ENCODE results near the gene TGFBI. TPM values are rescaled to one million over a fixed set of nuclear protein-coding genes. Genes with fewer than 3 reads are reported as not detected.

The TGFBI gene
- total RNA-seq, 4 donors from 2014 or later, result 38.4 to 48.0 (median 40.0) TPM

DNA sequence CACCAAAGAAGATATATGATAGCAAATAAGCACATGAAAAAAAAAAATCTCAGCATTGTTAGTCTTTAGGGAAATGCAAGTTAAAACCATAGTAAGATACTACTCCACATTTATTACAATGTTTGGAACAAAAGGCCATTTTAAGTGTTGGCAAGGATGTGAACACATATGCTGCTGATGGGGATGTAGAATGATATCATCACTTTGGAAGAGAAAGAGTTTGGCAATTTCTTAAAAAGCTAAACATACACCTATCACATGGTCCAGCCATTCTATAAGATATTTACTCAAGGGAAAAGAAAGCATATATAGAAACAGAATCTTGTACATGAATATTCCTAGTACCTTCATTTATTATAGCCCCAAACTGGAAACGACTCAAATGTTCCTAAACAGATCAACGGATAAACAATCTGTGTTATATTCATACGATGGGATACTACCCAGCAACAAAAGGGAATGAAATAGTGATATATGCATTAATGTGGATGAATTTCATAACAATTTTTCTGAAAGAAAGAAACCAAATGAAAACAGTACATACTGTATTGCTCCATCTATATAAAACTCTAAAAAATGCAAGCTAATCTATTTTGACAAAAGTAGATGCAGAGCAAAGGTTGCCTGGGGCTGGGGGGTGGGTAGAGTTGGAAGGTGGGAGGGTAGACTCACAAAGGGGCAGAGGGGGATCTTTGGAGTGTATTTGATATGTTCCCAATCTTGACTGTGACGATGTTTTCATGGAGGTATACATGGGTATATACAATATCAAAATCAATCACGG is 58.2 kb downstream of the TGFBI start:
- no peak overlapping the region for H3K4me3 ChIP-seq
- peak overlapping the region in 3 of 4 donors; percentile 62 to 82 (median 74) for H3K27ac ChIP-seq
- ATAC-seq (no peak), DNase-seq (no peak)
- H3K27me3 ChIP-seq, result no peaks in the 10 kb centered on the region
- intact Hi-C loops (cut with DNase I; ENCODE audit: low total_unique reads), result no loop called here
- H3K9me3 ChIP-seq, result no peaks in the 10 kb centered on the region
- H3K4me1 ChIP-seq, result peaks cover 11 to 14% of the 10 kb centered on the region in 2 donors
- no peaks in the 10 kb centered on the region for H3K36me3 ChIP-seq
- no peak for TF ChIP-seq POLR2A (IDR thresholded peaks at IDR 0.05)
- TF ChIP-seq, protein P1, sequence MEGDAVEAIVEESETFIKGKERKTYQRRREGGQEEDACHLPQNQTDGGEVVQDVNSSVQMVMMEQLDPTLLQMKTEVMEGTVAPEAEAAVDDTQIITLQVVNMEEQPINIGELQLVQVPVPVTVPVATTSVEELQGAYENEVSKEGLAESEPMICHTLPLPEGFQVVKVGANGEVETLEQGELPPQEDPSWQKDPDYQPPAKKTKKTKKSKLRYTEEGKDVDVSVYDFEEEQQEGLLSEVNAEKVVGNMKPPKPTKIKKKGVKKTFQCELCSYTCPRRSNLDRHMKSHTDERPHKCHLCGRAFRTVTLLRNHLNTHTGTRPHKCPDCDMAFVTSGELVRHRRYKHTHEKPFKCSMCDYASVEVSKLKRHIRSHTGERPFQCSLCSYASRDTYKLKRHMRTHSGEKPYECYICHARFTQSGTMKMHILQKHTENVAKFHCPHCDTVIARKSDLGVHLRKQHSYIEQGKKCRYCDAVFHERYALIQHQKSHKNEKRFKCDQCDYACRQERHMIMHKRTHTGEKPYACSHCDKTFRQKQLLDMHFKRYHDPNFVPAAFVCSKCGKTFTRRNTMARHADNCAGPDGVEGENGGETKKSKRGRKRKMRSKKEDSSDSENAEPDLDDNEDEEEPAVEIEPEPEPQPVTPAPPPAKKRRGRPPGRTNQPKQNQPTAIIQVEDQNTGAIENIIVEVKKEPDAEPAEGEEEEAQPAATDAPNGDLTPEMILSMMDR (IDR thresholded peaks at IDR 0.05 in 4 of 5, conservative IDR thresholded peaks at IDR 0.05 in 1 of 5), result no peak
- in situ Hi-C loops (cut with MboI; ENCODE audit: low sequenced_read_pairs in 4 of 4), result loop anchor here in 3 of 4 donors (5.0 to 10.0 kb wide), 3 partner anchors 132 to 202 kb away; partner anchors contain the start of gene LECT2 (in 1 of the 3)

DNA sequence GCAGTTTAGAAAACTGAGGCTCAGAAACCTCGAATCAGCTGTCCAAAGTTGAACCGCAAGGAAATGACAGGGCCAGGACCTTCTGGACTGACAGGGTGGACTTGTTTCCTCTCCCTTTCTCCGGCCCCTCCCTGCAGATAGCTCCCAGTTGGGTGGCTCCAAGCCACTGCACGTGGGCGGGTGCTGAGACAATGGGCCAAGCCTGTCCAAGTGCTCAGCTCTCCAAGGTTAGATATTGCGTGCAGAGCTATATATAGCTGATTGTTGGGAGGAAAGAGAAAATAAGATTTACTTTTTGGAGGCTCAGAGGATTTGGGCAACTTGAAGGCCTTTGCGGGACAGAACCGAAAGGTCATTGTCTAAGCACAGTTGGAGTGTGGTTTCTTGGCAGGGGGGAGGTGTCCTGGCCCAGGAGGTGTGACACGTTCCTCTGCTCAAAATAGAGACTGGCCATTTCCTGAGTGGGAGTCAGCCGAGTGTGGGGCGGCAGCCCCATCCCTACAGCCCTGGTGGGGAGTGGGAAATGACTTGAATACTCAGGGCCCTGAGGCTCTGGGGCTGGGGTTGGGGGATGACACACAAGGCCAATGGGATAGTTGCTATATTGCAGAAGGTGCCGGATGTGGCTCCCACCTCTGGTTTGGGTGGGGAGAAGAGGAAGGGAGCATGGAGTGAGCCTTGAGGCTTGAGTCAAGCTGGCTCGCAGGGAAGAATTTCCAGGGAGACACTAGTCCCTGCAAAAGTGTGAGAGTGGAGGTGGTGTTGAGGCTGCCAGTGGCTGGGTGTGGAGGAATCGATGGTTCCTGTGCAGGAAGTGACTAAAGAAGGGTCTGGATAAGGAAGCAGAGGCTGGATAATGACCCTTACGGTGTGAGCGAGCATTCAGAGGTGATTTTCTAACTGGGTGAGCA is 59.4 kb downstream of the TGFBI start:
- TF ChIP-seq, protein P1 (IDR thresholded peaks at IDR 0.05 in 4 of 5, conservative IDR thresholded peaks at IDR 0.05 in 1 of 5), result no peak
- TF ChIP-seq POLR2A (IDR thresholded peaks at IDR 0.05), result no peak
- H3K4me1 ChIP-seq, result peaks cover 10 to 11% of the 10 kb centered on the region in 2 donors

DNA sequence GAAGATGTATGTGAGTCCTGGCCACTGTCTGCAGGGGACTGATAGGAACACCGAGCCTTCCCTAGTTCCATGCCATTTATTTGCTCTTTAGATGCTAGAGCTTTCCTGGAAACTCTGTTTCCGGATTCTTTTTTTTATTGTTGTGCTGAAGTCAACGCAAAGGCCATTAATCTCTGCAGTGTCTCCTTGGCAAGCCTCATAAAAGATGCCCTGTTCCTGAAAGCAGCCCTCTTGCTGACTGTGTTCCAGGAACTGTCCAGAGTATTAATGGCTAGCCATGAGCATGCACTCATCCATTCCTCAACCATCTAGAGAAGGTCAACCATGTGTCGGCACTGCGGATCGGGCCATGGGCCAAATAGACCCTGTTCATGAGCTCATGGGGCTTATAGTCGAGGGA is 61.0 kb downstream of the TGFBI start:
- Histone ChIP-seq H3K4me1 (peaks cover 10 to 11% of the 10 kb centered on the region in 2 donors), H3K4me3 (no peak overlapping the region), H3K9me3 (no peaks in the 10 kb centered on the region), H3K36me3 (no peaks in the 10 kb centered on the region), H3K27me3 (no peaks in the 10 kb centered on the region), H3K27ac (peak overlapping the region in 1 of 4 donors; percentile 18)
- in situ Hi-C loops (cut with MboI; ENCODE audit: low sequenced_read_pairs in 4 of 4), result loop anchor here in 3 of 4 donors (5.0 to 10.0 kb wide), 3 partner anchors 135 to 205 kb away; partner anchors contain the start of gene LECT2 (in 1 of the 3)
- ATAC-seq (no peak), DNase-seq (no peak)
- TF ChIP-seq, protein P1 (IDR thresholded peaks at IDR 0.05 in 4 of 5, conservative IDR thresholded peaks at IDR 0.05 in 1 of 5), result no peak
- no peak for TF ChIP-seq POLR2A (IDR thresholded peaks at IDR 0.05)
- intact Hi-C loops (cut with DNase I; ENCODE audit: low total_unique reads), result loop anchor here (2.0 kb wide), 1 partner anchor 43 kb away; the partner anchor contains the start of gene SMAD5

More for the DNA sequence above, 59.4 kb downstream of the TGFBI start:
- peak; percentile 31 to 75 for DNase-seq
- in situ Hi-C loops (cut with MboI; ENCODE audit: low sequenced_read_pairs in 4 of 4), result loop anchor here in 3 of 4 donors (5.0 to 10.0 kb wide), 3 partner anchors 133 to 203 kb away; partner anchors contain the start of gene LECT2 (in 1 of the 3)
- Histone ChIP-seq H3K36me3 (no peaks in the 10 kb centered on the region), H3K27me3 (no peaks in the 10 kb centered on the region), H3K27ac (peak overlapping the region; percentile 62 to 82 (median 76)), H3K4me3 (peak overlapping the region in 2 of 4 donors; percentile 4 to 8), H3K9me3 (no peaks in the 10 kb centered on the region)
- intact Hi-C loops (cut with DNase I; ENCODE audit: low total_unique reads), result loop anchor here (2.0 kb wide), 1 partner anchor 45 kb away; the partner anchor contains the start of gene SMAD5
- peak; percentile 90 to 96 for ATAC-seq

DNA sequence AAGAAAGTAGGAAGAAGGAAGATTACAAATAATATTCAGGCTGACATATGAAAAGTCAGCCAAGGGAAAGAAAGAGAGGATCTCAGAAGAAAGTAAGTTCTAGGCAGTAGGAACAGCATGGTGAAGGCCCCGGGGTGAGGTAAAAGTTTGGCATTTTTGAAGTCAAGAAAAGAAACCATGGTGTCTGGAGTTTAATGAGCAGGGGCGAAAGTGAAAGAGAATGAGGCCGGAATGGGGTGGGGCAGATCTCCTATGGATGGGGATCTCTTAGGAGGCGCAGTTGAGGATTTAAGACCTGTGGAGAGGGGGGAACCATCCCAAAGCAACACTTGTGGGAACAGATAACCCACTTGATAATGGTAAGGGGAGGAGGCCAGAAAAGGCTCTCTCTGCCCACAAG is 61.5 kb downstream of the TGFBI start:
- Histone ChIP-seq H3K4me3 (no peak overlapping the region), H3K36me3 (no peaks in the 10 kb centered on the region), H3K27me3 (no peaks in the 10 kb centered on the region), H3K27ac (peak overlapping the region in 1 of 4 donors; percentile 18), H3K9me3 (no peaks in the 10 kb centered on the region), H3K4me1 (peaks cover 10 to 11% of the 10 kb centered on the region in 2 donors)
- in situ Hi-C loops (cut with MboI; ENCODE audit: low sequenced_read_pairs in 4 of 4) (no loop called here), intact Hi-C loops (cut with DNase I; ENCODE audit: low total_unique reads) (no loop called here)
- TF ChIP-seq, protein P1 (IDR thresholded peaks at IDR 0.05 in 4 of 5, conservative IDR thresholded peaks at IDR 0.05 in 1 of 5), result no peak
- no peak for TF ChIP-seq POLR2A (IDR thresholded peaks at IDR 0.05)
- DNase-seq (no peak), ATAC-seq (no peak)
